Stimulated activated CD4-positive, alpha-beta T cell treated with anti-CD3 and anti-CD28 coated beads, TNF-alpha, amount 100 ng/mL, for 48 hours (primary cell): ENCODE data around the gene CLTA.
"Not testable (repeated sequence)": the region's sequence is repeated elsewhere in the genome, so short reads cannot be mapped to it uniquely, and the experiment has no call there.

ENCODE experiments used
- DNase-seq, 3 donors: peaks; one replicate each; pipeline ENCODE4 v3.0.0-alpha.2; 2020; ENCODE audit warnings: low read depth in 3 of 3

Gene CLTA

DNA sequence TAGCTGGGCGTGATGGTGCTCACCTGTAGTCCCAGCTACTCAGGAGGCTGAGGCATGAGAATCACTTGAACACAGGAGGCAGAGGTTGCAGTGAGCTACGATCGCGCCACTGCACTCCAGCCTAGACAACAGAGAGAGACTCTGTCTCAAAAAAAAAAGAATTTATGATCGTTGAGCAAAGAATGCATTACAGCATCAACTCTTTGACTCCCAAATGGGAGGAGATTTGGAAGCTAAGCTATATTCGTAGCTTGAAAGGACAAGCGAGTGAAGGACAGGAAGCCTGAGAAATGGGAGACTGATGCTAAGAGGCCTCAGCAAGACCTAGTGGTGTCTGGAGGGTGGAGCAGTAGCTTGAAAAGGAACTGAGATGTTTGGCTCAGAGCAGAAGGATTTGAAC, 31.8 kb upstream of the CLTA start:
- DNase-seq: no peak

- DNase-seq: not testable (repeated sequence)
These were observed 31.2 kb upstream of the CLTA start for GRCh38 chr9:36159509-36159908.

DNA sequence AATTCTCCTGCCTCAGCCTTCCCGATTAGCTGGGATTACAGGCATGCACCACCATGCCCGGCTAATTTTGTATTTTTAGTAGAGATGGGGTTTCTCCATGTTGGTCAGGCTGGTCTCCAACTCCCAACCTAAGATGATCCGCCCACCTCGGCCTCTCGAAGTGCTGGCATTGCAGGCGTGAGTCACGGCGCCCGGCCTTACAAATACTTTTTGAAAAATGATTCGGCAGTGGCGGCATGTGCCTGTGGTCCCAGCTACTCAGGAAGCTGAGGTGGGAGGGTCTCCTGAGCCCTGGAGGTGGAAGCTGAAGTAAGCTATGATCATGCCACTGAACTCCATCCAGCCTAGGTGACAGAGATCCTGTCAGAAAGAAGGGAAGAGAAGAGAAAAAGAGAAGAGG, 30.6 kb upstream of the CLTA start:
- DNase-seq: not testable (repeated sequence)

- DNase-seq: no peak
These were observed 29.5 kb upstream of the CLTA start for GRCh38 chr9:36161187-36161586.

DNA sequence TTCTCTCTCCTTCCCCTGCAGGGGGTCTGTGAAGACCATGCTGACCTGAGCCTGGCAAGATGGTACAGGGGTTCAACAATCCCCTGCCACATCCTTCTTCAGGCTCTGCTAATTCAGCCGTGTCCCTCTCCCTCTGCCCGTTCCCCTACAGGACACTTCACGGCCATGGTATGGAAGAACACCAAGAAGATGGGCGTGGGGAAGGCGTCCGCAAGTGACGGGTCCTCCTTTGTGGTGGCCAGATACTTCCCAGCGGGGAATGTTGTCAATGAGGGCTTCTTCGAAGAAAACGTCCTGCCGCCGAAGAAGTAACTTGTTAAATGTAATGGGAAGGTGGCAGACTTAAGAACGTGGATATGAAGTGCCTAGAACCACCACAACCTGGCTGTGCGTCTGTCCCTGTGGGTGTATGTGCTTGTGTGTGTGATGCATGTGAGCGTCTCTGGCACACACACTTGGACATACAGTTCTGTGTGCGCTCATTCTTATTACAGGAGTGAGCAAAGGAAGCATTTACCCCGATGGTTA, 28.4 kb upstream of the CLTA start:
- DNase-seq: no peak

DNA sequence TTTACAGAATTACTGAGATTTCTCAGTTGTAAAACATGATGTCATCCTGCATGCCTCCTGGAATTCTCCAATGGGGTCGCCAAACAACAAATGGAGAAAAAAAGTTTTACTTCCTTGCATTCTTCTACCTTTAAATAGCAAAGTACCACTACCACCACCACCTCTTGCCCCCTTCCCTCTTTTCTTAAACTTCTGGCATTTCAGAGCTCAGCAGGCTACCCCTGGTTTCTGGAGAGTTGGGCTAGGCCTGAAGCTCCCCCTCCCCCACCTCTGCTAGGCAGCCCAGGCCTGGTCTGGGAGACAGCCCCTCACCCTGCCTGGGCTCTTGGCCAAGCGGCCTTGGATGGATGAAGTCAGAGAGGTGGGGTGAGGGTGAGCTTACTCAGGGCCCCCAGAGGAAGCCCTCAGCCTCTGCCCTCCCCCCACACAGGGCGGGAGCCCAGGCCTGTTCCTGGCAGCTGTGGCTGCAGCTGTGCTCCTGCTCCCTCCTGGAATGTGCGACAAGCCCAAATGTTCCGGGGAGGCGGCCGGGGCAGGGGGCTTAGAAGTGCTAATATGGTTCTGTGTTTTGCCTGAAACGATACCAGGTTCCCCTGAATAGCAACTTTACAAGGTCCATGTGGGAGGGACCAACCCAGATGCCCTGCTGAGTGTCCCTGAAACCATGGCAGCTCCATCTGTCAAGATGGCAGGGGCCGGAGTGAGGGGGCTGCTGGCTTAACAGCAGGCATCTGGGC, 27.5 kb upstream of the CLTA start:
- no peak for DNase-seq

GRCh38 chr9:36163786-36164170, 26.9 kb upstream of the CLTA start:
- DNase-seq: no peak

- DNase-seq: no peak
These were observed 26.3 kb upstream of the CLTA start for GRCh38 chr9:36164372-36164771.

GRCh38 chr9:36164989-36165388, 25.7 kb upstream of the CLTA start:
- no peak for DNase-seq

- DNase-seq: no peak
These were observed 24.9 kb upstream of the CLTA start for GRCh38 chr9:36165826-36166167.

GRCh38 chr9:36166168-36166927, 24.4 kb upstream of the CLTA start:
- peak; percentile 67 to 73 (median 73) for DNase-seq

DNA sequence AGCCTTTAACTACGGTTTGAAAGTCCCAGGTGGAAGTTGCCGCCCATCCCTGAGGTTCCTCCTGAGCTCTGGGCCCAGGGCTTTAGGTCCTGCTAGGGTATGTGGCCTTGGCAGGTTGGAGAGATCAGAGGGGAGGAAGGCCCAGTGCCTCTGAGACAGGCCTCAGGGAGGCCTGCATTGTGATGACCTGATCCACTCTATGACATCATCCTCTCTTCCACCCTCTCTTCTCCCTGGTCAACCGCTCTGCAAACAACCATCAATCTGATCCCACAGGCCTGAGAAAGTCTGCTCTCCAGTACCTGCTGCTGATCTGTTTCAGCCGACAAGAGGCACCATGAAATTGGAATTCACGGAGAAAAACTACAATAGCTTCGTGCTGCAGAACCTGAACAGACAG, 21.6 kb upstream of the CLTA start, which contains the start of gene CCIN:
Gene CCIN, plus strand, starts transcription at position 223 of the 400 bp plus-strand sequence. Its CDS starts 115 bp downstream, at position 338.
- DNase-seq: no peak

- no peak for DNase-seq
These were observed 21.0 kb upstream of the CLTA start for GRCh38 chr9:36169708-36170107.

DNA sequence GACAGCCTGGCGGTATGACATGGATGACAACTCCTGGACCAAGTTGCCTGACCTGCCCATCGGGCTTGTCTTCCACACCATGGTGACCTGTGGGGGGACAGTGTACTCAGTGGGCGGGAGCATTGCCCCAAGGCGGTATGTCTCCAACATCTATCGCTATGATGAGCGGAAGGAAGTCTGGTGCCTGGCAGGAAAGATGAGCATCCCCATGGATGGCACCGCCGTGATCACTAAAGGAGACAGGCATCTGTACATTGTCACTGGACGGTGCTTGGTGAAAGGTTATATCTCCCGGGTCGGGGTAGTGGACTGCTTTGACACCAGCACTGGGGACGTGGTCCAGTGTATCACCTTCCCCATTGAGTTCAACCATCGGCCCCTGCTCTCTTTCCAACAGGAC, 20.2 kb upstream of the CLTA start:
- no peak for DNase-seq

GRCh38 chr9:36173861-36174260, 16.9 kb upstream of the CLTA start:
- no peak for DNase-seq

DNA sequence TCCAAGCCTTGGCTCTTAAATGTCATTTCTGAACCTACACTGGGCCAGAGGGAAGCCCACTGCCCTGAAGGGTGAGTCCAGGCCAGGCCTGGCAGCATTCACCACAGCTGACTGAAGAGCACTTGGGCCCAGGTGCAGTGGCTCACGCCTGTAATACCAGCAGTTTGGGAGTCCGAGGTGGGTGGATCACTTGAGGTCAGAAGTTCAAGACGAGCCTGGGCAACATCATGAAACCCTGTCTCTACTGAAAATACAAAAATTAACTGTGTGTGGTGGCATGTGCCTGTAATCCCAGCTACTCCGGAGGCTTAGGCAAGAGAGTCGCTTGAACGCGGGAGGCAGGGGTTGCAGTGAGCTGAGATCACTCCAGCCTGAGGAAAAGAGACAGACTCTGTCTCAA, 16.4 kb upstream of the CLTA start:
- DNase-seq: no peak

DNA sequence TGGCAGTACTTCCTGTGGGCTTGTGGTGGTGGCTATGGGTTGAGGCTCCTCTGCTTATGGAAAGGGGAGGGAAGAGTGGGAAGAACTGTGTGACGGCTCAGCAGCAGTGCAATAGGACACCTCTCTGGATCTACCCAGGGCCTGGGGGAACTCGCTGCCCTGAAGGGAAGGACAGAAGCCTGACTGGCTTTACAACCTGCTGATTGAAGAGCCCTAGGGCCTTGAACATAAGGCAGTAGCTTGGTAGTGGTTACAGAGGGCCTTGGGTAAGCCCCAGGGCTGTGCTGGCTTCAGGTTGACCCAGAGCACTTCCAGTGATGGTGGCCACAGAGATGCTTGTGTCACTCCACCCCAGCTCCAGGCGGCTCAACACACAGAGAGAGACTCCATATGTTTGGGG, 16.0 kb upstream of the CLTA start:
- no peak for DNase-seq

DNA sequence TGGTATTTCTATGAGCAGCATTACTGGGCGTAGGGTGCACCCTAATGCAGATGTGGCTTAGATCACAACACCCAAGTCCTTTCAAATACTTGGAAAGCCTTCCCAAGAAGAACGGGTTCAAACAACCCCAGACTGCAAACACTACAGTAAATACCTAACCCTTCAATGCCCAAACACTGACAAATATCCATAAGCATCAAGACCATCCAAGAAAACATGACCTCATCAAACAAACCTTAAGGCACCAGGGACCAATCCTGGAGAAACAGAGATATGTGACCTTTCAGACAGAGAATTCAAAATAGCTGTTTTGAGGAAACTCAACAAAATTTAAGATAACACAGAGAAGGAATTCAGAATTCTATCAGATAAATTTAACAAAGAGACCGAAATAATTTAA, 15.5 kb upstream of the CLTA start:
- not testable (repeated sequence) for DNase-seq

DNA sequence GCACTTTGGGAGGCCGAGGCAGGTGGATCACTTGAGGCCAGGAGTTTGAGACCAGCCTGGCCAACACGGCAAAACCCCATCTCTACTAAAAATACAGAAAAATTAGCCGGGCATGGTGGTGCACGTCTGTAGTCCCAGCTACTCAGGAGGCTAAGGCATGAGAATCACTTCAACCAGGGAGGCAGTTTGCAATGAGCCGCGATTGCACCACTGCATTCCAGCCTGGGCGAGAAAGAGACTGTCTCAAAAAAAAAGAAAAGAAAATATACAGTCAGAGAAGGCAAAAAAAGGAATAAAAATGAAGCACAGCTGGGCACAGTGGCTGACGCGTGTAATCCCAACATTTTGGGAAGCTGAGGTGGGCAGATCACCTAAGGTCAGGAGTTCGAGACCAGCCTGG, 14.2 kb upstream of the CLTA start:
- DNase-seq: not testable (repeated sequence)

DNA sequence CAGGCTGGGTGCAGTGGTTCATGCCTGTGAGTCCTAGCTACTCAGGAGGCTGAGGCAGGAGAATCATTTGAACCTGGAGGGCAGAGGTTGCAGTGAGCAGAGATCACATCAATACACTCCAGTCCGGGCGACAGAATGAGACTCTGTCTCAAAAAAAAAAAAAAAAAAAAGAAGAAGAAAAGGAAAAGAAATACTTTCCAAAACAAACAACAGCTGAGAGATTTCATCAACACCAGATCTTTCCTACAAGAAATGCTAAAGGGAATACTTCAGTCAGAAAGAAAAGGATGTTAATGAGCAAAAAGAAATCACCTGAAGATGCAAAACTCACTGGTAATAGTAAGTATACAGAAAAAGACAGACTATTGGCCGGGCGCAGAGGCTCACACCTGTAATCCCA, 13.2 kb upstream of the CLTA start:
- DNase-seq: no peak

- DNase-seq: not testable (repeated sequence)
These were observed 10.5 kb upstream of the CLTA start for GRCh38 chr9:36180243-36180642.

- no peak for DNase-seq
These were observed 3.3 kb upstream of the CLTA start for GRCh38 chr9:36187414-36187813.

DNA sequence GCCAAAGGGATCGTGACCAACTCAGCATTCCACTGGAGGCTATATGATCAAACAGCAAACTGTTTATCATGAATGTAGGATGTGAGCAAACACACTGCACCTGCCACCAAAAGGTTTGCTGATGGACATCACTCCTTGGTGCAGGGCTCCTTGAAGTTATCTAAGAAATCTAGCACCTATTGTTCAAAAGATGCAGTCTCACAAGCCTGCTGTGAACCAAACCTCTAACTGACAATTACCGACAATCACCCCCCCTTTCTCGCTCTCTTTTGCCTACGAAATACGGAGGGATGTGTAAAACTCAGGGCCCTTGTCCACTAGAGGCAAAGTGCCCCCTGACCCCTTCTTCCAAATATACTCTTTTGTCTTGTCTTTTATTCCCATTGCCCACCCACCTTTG, 2.5 kb upstream of the CLTA start:
- DNase-seq: no peak
